SHP77 (cell line): ENCODE data around the gene DNASE1L3.
A peak's percentile ranks its signal among the peaks of the same experiment; 100 is the strongest.
"Not testable (repeated sequence)": the region's sequence is repeated elsewhere in the genome, so short reads cannot be mapped to it uniquely, and the experiment has no call there.

Experiments used
- DNase-seq, 2 experiments: peaks; one replicate each; lab custom pipeline; 2025; lab: John Stamatoyannopoulos, UW

DNASE1L3 gene

GRCh38 chr3:58236527-58237237, 25.9 kb upstream of the DNASE1L3 start:
- no peak for DNase-seq

GRCh38 chr3:58235970-58236369, 25.2 kb upstream of the DNASE1L3 start:
- no peak for DNase-seq

GRCh38 chr3:58234516-58234931, 23.8 kb upstream of the DNASE1L3 start:
- peak; percentile 13 to 35 for DNase-seq

DNA sequence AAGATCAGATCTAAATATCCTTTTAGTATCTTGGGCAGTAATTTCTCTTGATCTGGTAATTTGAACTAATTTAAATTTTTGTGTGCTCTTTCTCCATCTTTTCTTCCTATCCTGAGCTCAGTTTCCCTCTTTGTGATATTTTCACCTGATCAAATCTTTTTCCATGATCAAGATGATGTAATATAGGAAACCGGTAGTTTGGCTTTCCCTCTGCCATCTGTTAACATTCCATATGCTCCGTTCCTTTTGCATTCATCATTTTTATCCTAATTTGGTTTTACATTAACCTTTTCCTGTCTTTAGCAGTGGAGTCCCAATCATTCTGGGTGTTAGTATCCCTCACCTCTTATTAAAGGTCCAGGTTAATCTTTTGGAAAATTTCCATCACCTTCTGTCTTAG, 20.9 kb upstream of the DNASE1L3 start:
- DNase-seq = no peak

DNA sequence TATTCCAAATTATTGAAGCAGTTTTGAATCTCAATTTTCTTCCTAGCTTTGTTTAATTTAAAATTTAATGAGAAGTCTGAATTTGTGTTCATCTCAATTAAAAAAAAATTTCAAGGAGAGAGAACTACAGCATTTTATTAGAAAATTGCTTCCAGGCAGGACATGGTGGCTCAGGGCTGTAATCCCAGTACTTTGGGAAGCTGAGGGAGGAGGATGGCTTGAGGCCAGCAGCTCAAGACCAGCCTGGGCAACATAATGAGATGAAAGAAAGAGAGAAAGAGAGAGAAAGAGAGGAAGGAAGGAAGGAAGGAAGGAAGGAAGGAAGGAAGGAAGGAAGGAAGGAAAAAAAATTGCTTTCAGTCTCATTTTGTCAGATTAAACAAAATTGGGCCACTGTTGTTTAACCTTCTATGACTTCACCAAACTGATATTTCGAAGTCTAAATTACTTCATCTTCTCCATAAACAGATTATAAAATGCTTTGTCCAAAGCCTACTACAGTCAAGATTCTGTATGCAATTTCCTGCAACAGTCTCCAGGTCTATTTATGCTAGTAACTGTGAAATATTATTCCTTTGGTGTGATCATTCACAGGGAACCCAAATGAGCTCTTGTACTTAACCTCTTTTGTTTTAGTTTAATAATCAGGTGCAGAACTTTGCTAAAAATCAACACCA, 20.2 kb upstream of the DNASE1L3 start:
- no peak for DNase-seq

DNA sequence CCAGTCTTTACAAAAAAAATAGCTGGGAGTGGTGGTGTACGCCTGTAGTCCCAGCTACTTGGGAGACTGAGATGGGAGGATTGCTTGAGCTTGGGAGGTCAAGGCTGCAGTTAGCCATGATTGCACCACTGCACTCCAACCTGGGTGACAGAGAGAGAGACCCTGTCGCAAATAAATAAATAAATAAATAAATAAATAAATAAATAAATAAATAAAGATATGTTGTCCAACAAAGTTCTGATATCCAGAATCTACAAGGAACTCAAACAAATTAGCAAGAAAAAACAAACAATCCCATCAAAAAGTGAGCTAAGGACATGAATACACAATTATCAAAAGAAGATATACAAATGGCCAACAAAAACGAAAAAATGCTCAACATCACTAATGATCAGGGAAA, 17.2 kb upstream of the DNASE1L3 start:
- not testable (repeated sequence) for DNase-seq

- DNase-seq = no peak
Measured at GRCh38 chr3:58223855-58224254, 13.1 kb upstream of the DNASE1L3 start.

GRCh38 chr3:58222161-58222724, 11.5 kb upstream of the DNASE1L3 start:
- no peak for DNase-seq

- no peak for DNase-seq
Measured at GRCh38 chr3:58218904-58219303, 8.1 kb upstream of the DNASE1L3 start.

DNA sequence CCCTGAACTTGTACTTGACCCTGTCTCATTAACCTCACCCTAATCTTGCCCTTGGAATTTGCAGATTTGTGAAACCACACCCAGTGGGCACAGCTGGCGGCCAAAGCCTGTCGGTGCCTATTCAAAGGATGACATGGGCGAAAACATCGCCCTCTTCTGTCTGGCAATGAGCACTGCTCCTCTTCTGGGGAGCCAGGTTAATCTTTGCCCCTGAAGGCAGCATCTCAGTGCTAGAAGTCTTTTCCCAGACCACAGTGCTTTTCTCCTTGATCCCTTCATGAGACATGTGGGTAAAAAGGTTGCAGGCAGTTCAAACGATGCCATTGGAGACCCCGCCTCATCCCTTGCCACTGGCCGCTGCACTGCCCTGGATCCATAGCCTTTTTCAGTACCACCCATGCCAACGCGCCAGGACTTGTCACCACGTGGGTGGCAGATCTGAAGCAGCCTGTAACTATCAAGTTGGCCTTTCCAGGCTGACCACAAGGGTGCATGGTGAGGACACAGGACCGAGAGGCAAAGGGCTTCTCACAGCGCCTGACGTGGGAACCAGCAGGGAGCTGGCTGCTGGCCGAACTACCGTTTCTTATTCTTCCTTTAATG, 6.5 kb upstream of the DNASE1L3 start:
- DNase-seq = peak; percentile 84 to 85

- no peak for DNase-seq
Measured at GRCh38 chr3:58216496-58217195, 5.9 kb upstream of the DNASE1L3 start.

- no peak for DNase-seq
Measured at GRCh38 chr3:58215317-58216025, 4.7 kb upstream of the DNASE1L3 start.

DNA sequence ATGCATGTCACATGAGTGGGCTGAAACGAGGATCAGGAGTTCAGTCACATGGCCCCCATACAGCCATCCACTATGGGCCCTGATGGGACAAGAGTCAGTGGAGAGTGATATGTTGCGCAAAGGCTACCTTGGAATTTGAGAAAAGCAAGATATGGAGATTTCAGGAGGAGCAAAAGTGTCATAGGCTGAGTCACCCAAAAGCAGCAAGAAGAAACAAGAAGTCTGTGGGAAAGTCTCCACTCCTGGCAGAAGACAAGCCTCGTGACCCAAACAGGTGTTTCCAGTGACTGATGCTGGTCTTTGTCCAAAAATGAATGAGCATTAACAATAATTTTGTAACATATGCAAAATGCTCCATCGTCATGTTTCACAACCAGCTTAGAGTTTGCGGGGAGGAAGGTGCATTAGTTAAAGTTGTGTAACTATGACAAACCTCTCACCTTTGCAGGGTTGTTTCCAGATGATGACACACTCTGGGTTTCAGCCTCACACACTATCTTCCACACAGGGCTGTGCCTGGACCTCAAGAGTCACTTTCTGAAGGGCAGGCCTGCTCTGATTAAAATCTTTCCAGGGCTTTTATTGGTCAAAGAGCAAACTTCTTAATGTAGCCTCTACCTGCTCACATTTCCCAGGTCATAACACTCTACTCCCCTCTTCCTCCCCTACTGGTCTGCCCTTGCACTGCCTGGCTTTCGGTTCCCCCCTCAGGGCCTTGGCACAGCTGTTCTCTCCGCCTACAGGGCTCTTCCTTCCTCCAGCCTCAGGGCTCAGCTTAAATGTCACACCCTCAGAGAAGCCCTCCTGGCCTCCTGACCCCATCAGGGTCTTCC, 3.9 kb upstream of the DNASE1L3 start:
- DNase-seq = no peak

DNA sequence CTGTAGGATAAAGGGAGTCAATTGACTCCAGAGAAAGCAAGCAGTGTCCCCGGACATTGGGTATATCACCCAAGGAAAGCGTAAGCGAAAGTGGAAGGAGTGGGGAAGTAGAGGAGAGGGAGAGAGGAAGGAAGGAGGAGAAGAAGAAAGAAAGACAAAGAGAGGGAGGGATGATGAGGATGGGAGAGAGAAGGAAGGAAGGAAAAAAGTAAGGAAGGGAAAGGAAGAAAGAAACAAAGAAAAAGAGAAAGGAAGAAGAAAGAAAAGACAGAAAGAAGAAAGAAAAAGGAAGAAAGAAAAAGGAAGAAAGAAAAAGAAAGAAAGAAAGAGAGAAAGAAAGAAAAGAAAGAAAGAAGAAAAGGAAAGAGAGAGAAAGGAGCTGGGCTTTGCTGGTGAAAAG, 839 bp downstream of the DNASE1L3 start:
- no peak for DNase-seq

DNA sequence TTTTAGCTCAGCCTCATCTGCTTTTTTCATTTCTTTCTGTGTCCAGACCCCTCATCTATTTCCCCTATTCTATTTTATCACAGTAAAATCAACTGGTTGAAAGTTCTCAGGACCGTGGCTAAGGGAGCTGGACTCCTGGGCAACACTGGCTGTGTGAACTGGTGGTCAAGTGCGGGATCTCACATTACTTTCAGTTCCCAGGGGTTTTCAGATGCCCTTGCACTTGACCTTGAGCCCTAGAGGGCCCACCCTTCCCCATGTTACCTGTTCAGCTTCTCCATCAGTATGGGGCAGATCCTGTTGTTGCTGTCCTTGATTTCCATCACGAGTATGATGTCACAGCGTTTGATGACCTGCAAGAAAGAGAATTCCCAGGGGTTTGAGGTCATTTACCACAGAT, 2.8 kb downstream of the DNASE1L3 start:
- DNase-seq = no peak

DNA sequence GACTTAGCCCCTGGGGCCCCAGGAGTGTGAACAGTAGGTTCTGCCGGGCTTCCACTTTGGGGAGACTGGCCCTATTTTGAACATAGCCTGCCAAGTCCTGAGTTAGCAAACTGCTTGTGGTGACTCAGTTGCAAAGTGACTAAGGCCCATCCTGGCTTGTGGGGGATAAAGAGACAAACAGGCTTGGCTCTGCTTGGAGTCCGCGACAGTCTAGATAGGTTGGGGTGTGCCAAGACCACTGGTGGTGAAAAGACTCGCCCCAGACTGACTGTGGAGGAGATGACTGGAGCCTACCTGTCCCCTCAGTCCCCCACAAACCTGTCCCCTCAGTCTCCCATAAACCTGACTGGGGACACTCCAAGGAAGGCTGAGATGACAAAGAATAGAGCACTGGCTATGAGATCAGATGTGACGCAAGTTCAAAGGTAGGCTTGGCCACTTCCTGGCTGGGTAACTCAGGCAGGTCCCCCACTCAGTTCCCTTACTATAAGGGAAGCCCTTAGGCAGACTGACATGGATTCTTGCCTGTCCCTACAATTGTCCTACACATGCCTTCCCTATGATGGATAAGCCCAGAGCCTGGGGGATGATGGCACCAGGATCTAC, 4.3 kb downstream of the DNASE1L3 start:
- no peak for DNase-seq

DNA sequence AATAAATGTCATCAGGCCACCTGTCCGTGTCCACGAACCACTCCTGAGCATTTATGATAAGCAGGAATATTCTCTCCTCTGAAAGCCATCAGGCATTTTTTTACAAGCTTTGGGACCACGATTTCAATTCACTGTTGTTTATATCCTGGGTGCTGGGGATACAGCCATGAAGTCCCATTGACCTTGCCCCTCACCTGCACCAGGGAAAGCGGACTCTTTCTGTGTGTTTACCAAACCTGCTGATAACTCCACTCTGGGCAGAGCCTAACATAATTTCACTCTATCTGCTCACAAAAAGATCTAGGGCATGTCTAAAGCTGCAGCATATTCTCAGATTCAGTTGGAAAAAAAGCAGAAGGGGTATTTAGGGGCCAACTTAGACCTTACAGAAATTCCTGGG, 4.8 kb downstream of the DNASE1L3 start:
- DNase-seq = no peak

- DNase-seq = no peak
Measured at GRCh38 chr3:58204720-58205119, 6.1 kb downstream of the DNASE1L3 start.

GRCh38 chr3:58203541-58203940, 7.2 kb downstream of the DNASE1L3 start:
- DNase-seq = no peak

GRCh38 chr3:58202917-58203360, 7.8 kb downstream of the DNASE1L3 start:
- DNase-seq = peak in 1 of 2 experiments; percentile 3
